Measurements from ENCODE around the gene MSX2.

The MSX2 gene

DNA sequence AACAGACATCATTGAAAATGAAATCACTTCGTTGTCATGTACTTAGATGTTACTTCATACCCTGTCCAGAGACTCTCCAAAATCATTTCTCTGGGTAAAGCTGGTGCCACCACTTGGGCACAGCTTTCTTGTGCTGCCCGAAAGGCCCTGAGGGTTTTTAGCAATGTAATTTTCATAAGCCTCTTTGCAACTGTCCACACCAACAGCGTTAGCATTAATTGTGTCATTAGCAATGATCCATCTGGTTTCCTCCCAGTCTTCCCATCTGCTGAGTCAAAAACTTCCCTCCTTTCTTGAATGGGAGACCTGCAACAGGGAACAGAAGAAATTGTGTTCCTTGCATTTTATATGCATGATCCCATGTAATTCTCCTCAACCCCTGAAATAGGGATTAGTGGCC is 8.6 kb upstream of the MSX2 start:
- TF ChIP-seq, protein P1, sequence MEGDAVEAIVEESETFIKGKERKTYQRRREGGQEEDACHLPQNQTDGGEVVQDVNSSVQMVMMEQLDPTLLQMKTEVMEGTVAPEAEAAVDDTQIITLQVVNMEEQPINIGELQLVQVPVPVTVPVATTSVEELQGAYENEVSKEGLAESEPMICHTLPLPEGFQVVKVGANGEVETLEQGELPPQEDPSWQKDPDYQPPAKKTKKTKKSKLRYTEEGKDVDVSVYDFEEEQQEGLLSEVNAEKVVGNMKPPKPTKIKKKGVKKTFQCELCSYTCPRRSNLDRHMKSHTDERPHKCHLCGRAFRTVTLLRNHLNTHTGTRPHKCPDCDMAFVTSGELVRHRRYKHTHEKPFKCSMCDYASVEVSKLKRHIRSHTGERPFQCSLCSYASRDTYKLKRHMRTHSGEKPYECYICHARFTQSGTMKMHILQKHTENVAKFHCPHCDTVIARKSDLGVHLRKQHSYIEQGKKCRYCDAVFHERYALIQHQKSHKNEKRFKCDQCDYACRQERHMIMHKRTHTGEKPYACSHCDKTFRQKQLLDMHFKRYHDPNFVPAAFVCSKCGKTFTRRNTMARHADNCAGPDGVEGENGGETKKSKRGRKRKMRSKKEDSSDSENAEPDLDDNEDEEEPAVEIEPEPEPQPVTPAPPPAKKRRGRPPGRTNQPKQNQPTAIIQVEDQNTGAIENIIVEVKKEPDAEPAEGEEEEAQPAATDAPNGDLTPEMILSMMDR (IDR thresholded peaks at IDR 0.05; ENCODE audit: control extremely low read depth, extremely low read depth, low read depth, missing control alignments): no peak
- ChIA-PET CTCF (no interaction called here), POLR2A (no interaction called here)
- DNase-seq (ENCODE audit: extremely low spot score): no peak

DNA sequence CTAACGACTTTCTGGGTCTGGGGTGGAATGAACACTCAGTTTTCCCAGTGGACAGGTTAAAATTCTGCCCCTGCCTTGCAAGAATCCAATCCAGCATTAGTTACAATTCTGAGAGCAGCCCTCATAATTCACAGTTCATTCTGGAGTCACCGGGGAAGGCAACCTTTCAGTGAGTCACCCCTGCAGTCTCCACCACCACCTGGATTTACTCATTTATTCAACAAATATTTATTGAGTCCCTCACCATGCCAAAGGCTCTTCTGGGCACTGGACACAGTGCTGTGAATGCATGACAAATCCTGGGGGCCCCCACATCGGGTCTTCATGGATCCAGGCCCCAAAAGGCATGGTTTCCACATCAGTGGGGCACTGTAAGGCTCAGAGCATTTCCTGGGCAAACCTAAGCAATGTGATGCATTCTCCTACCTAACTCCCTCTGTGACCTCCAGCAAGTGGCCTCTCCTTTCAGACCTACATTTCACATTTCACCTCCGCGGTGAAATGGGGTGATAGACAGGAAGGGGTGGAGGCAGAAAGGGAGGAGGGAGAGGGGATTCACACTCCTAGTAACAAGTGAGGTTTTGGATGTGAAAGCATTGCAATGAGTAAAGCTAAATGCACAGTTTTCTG is 6.4 kb upstream of the MSX2 start:
- TF ChIP-seq, protein P1 (IDR thresholded peaks at IDR 0.05; ENCODE audit: control extremely low read depth, extremely low read depth, low read depth, missing control alignments): no peak

DNA sequence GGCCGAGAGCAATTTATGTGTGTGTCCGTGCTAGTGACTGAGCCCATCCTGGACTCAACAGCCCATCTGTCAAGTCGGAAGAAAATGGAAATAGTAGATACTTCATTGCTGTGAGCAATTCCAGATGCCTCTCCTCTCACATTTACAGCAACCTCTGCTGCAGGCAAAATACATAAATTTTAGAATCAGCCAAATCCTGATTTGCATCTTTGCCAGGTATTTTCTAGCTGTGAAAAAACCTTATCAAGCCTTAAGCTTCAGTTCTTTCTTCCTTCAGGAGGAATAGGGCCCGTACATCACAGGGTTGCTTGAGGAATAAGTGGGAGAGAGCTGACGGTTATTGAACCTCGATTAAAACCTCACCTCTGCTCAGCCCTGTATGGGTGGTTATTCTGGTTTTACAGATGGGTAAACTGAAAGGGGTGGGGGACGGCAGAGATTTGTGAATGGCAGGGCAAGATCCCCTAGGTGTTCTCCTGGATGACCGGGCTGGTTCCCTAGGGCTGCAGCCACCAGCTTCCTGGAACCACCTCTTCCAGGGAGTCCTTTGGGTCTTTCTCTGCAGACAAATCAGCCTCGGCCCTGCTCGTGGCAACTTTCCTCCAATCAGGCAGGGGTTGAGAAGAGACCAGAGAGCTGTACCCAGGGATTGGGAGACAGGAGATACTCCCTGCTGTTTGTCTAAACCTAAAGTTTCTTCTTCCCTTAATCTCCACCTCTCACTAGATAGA is 5.3 kb upstream of the MSX2 start:
- no peak for DNase-seq (ENCODE audit: extremely low spot score)
- TF ChIP-seq, protein P1 (IDR thresholded peaks at IDR 0.05; ENCODE audit: control extremely low read depth, extremely low read depth, low read depth, missing control alignments): no peak
- POLR2A ChIA-PET: no interaction called here
- CTCF ChIA-PET: interaction anchor here (1.4 kb wide), 1 partner anchor 32 kb away, joined by 3 read pairs; no protein-coding TSS in a partner anchor

More for the DNA sequence above, 6.4 kb upstream of the MSX2 start:
- CTCF ChIA-PET: interaction anchor here (1.4 kb wide), 1 partner anchor 31 kb away, joined by 3 read pairs; no protein-coding TSS in a partner anchor
- no peak for DNase-seq (ENCODE audit: extremely low spot score)
- POLR2A ChIA-PET: no interaction called here

DNA sequence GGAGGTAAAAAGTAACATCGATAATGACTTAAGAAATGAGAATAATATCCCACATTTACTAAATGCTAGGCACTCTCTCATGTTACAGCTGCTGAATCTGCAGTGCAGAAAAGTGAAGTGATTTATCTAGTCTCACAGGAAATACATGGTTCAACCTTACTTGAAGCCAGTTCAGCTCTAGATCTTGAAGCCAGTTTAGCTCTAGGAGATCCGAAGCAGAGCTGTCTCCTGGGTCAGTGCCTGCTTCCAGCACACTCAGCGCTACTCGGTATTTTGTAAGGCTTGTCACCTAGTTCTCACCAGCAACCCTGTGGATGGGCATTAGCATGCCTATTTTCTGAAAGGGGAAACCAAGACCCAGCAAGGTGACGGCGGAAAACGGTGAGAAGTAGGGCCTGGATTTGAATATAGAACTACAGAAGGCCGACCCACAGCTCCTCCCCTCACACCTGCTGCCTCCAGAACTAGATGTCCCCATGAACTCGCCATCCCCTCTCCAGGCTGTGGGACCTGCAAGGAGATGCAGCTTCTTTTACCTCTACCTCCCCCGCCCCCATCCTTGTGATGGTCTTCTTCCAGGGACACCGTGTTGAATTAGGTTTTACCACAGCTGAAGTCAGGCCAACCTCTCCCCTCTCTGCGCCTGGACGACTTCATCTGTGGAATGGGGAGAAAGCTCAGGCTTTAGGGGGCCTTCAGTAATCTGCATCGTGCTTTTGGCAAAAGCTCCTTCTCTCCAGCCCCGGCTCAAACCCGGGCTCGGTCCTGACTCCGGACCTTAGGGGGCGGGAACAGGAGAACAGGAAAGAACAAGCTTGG is 4.4 kb upstream of the MSX2 start:
- ChIA-PET CTCF (interaction anchor here (1.0 kb wide), 1 partner anchor 257 kb away, joined by 3 read pairs; no protein-coding TSS in a partner anchor), POLR2A (no interaction called here)
- DNase-seq (ENCODE audit: extremely low spot score): no peak
- TF ChIP-seq, protein P1 (IDR thresholded peaks at IDR 0.05; ENCODE audit: control extremely low read depth, extremely low read depth, low read depth, missing control alignments): no peak

DNA sequence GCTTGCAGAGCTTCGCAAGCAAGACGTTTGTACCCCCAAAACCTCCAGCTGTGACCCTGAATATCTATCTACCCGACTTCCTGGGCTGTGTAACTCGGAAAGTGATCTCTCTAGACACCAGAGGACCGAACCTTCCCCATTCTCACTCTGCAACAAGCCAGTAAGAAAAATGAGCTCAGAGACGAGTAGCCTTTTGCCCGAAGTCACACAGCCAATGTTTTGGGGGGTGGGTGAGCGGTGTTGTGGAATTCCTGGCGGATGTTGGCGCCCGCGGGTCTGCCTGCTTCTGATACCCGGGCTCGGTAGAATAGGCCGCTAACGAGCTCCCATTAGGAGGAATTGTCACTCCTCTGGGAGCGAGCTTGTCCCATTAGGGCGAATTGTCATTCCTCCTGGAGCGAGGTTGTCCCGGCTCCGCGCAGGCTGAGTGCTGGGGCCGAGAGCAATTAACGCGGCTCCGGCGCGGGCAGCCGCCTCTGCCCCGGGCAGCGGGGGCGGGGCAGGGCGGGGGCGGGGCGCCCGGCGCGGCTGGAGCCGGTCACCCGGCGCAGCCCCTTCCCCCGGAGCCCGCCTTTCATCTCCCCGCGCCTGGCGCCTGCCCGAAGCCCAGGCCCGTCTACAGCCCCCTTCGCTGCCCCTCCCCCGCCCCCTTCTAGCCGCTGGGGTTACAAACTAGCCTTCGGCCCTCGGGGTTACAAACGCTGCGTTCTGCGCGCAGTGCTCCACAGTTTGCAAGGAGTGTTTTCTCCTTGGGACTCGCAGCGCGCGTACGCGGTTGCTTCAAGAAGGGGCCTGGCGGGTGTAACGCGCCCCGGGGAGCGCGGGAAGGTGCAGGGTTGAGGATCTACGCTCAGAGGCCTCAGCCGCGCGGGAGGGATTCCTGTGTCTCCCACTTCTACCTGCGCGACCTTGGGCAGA is 3.5 kb upstream of the MSX2 start:
- CTCF ChIA-PET: interaction anchor here (1.0 kb wide), 1 partner anchor 258 kb away, joined by 3 read pairs; no protein-coding TSS in a partner anchor
- no peak for DNase-seq (ENCODE audit: extremely low spot score)
- POLR2A ChIA-PET: no interaction called here
- TF ChIP-seq, protein P1 (IDR thresholded peaks at IDR 0.05; ENCODE audit: control extremely low read depth, extremely low read depth, low read depth, missing control alignments): no peak
